GM21529 (cell line): ENCODE measurements around the gene POLR3E.

Source experiments
- ATAC-seq: cut with Tn5 transposase; IDR thresholded peaks from one replicate; pipeline ENCODE4 v1.9.1; 2021; ENCODE audit not compliant: unreplicated experiment

Gene POLR3E, protein sequence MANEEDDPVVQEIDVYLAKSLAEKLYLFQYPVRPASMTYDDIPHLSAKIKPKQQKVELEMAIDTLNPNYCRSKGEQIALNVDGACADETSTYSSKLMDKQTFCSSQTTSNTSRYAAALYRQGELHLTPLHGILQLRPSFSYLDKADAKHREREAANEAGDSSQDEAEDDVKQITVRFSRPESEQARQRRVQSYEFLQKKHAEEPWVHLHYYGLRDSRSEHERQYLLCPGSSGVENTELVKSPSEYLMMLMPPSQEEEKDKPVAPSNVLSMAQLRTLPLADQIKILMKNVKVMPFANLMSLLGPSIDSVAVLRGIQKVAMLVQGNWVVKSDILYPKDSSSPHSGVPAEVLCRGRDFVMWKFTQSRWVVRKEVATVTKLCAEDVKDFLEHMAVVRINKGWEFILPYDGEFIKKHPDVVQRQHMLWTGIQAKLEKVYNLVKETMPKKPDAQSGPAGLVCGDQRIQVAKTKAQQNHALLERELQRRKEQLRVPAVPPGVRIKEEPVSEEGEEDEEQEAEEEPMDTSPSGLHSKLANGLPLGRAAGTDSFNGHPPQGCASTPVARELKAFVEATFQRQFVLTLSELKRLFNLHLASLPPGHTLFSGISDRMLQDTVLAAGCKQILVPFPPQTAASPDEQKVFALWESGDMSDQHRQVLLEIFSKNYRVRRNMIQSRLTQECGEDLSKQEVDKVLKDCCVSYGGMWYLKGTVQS

DNA sequence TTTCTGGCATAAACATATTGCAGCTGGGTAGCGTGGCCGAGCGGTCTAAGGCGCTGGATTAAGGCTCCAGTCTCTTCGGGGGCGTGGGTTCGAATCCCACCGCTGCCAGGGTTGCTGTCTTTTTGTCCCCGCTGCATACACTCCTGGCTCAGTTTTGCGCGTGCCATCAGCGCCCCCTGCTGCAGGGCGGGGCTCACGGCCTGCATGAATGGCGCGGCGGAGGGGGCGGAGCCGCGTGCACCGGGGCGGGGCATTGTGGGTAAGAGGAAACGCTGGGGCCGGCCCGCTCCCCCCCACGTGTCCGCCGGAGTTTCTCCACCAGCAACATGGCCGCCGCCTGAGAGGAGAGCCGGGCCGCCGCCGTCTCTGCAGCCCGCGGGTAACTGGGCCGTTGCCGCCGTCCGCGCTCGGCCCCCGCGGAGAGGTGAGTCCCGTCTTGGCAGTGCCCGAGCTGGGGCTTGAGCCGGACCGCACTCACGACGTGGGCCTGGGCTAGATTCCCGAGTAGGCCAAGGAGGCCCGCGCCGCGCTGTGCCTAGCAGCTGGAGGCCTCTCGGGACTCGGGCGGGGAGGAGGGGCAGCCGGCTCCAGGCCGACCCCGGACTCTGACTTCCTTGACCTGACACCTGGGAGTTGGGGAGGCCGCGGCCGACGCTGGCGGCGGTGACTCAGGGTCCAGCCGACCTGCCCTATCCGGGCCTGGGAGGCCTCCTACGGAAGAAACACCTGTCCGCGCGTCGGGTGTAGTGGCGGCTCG, at the start of gene POLR3E:
POLR3E (plus strand) TSS at position 296 of the 757 bp plus-strand sequence. CDS start 5,560 bp downstream, outside the sequence.
- ATAC-seq = peak; percentile 73

DNA sequence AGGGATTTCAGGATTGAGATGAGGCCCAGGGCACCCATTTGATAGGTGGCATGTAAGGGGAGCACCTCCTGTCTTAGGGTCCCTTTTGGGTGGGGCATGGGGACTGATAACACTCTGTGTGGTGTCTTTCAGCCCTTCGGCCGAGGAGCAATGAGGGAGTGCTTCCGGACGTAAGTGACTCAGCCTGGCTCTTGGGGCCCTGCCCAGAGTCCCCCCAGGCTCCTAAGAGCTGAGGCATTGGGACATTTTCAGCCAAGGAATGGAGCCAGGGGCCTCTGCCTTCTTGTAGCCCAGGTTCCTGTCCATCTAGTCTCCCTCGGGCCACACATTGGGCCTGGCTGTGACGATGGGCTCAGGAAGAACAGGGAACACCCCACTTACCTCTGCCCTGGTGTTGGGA, 46.7 kb upstream of the POLR3E start:
- no peak for ATAC-seq

DNA sequence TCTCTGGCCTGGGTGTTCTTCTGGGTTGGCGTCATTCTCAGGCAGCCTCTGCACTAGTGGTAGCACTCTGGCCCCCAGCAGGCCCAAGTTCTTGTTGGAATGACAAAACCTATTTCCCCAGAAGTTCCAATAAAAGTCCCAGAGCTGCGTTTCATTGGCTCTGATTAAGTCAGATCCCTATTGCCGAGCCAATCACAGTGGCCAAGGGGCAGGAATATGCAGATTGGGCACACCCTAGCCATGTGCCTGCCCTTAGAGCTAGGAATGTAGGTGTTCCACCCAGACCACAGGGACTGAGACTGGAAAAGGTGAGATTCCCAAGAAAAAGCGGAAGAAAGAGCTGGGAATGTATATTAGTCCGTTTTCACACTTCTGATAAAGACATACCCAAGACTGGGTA, 44.9 kb upstream of the POLR3E start:
- no peak for ATAC-seq

DNA sequence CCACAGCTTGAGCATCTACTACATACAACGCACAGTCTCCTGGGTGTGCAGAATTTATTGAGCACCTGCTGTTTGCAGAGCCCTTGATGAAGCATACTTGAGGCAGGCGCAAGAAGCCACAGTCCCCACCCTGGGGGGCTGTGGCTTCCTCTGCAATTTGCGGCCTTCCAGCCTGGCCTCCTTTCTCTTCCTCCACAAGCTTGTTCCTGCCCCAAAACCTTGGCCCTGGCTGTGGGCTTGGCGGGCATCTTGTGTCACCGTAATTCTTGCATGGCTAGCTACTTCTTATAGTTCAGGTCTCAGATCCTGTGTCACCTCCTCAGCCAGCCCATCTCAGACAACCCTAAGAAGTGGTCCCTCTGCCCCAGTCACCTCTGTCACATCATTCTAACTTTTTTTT, 43.9 kb upstream of the POLR3E start:
- ATAC-seq = no peak

DNA sequence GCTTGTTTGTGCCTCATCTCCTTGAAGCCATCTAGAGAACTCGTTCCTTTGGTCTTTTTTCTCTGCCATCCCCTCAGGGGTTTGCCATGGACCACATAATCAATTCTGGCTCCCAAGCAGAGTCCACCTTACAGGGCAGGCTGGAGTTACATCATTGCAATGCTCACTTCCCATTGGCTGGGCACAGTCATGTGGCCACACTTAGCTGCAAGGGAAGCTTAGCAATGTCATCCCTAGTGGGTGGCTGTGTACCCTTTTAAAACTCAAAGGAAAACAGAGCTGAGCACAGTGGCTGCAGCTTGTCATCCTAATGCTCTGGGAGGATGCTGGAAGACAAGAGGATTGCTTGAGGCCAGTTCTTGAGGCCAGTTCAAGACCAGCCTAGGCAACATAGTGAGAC, 41.9 kb upstream of the POLR3E start:
- no peak for ATAC-seq

DNA sequence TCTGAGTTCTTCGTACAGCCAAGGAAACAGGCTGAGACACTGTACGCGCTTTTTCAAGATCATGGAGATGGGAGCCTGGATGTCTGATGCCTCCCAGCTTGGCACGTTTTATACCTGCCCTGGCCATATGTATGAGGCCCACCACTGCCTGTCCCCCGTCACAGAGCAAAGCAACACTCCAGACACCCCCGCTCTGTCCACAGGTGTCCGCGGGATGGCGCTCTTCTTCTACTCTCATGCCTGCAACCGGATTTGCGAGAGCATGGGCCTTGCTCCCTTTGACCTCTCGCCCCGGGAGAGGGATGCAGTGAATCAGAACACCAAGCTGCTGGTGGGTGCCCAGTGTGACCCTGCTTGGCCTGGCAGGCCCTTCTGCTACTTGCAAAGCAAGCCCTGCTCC, 39.8 kb upstream of the POLR3E start:
- no peak for ATAC-seq

DNA sequence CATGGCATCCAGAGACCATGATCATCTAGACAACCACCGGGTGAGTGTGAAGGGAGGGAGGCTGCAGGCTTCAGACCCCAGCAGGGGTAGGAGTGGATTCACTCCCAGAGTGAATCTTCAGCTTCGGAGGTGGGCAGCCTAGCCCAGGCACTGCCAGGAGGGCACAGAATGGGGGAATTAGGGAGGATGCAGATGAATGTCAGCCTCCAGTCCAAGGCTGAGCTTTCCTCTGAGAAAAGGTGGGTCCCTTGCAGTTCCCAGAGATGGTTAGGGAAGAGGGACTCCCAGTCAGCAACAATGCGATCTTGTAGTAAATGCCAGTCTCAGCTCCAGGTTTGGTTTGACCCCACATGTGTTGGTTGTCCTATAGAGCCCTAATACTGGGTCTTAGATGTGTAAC, 36.7 kb upstream of the POLR3E start:
- ATAC-seq = no peak

DNA sequence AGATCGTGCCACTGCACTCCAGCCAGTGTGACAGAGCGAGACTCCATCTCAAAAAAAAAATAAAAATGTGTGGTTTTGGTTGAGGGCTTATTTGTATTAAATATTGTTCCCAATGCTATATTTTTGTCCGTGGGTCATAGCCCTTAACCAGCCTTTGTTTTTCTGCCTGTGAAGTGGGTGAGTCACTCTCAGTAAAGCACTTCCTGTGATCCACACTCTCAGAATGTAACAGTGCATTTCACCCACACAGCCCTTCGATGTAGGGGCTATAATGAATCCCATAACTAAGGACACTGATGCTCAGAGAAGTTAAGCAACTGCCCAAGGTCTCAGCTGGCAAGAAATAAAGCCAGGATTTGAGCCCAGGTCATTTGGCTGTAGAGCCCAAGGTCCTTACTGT, 34.7 kb upstream of the POLR3E start:
- ATAC-seq = no peak

DNA sequence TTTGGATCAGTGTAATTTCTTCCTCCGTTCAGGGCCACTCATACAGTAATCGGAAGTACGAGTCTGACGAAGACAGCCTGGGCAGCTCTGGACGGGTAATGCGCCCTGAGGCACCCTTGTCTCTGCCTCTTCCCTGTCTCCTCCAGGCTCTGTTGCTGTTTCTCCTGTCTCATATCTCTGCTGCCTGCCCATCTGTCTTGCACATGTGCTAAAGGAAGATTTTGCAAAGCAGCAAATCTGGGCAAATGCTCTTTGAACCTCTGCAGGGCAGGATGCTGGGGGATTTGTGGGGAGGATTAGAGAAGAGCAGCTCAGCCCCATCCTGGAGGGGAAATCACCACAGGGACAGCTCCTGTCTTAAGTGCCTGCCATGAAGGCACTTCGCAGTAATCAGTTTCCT, 32.4 kb upstream of the POLR3E start:
- ATAC-seq = no peak

DNA sequence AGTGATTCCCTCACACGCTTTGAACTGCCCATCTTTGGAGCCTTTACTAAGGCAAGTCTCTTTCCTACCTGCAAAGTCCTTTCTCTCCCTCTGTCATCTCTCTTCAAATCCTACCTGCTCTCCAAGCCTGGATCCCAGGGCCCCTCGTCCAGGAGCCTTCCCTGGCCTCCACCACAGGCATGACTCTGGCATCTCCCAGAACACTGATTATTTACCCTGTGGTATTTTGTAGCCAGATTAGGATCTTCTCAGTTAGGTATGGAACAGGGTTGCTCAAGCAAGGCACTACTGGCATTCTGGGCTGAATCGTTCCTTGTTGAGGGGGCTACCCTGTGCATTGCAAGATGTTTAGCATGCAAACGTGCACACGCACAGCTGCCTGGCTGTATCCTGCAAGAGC, 31.9 kb upstream of the POLR3E start:
- no peak for ATAC-seq

DNA sequence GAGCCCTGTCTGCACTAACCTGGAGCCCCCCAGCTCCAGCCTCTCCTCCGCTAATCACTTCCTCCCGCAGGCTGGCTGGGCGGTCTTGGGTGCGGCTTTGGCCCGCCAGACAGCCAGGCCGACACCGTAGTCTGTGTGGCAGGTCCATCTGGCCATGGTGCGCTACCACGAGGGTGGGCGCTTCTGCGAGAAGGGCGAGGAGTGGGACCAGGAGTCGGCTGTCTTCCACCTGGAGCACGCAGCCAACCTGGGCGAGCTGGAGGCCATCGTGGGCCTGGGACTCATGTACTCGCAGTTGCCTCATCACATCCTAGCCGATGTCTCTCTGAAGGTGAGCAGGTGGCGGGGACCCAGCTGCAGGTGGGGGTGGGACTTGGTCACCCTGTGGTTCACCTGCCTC, 30.7 kb upstream of the POLR3E start:
- no peak for ATAC-seq

DNA sequence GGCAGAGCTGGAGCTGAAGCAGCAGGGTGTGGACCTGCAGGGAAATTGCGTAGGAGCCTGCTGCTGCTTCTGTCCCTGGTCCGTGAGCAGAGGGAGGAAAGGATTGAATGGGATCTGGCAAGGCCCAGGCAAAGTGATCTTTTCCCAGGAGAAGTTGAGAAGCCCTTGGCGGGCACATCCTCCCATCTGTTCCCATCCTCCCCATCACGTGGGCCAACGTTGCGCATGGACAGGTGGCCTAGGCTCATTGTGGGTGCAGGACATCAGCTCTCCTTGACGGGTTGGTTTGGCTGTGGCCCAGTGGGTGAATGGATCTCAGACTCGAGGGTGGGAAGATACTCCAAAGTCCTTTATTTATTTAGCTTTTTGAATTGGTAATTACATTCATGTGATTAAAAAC, 29.4 kb upstream of the POLR3E start:
- ATAC-seq = no peak

DNA sequence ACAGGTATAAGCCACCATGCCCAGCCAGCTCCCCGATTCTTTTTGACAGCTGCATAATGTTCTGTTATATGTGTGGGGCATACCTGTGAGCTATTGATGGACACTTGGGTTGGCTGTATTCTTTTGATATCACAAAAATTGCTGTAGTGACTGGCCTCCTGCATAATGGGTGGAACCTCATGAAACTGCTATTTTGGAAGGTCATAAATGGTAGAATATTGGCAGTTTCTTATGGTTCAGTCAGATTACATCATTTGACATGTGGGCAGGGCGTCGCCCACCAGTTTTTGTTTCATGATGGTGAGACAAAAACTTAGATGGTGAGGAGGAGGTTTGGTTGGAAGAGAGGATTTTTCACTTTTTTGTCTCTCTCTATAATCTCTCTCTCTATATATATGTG, 26.7 kb upstream of the POLR3E start:
- ATAC-seq = no peak

DNA sequence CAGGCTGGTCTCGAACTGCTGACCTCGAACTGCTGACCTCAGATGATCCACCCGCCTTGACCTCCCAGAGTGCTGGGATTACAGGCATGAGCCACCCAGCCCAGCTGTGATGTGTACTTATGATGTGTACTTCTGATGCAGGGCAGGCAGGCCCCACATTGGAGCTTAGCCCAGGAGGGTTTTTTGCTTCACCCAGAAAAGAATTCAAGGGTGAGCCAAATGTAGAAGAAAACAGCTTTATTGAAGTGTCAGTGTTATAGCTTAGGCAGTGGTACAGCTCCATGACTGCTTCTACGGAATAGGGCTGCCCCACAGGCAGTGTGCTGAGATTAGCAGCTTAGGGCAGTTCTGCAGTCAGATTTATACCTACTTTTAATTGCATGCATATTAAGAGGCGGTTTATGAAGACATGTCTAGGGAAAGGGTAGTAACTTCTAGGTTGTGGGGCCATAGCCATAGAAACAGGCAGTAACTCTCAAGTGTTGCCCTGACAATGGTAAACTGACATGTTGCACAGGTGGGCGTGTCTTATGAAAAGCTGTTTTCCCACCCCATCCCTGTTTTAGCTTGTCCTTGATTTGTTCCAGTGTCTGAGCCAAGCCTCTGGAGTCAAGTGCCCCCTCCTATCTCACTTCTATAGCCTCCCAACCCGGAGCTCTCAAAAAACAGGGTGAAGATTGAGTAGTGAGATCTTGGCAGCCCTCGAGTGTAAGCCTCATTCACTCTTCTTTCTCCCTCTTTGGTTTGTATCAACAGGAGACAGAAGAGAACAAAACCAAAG, 24.1 kb upstream of the POLR3E start:
- no peak for ATAC-seq

DNA sequence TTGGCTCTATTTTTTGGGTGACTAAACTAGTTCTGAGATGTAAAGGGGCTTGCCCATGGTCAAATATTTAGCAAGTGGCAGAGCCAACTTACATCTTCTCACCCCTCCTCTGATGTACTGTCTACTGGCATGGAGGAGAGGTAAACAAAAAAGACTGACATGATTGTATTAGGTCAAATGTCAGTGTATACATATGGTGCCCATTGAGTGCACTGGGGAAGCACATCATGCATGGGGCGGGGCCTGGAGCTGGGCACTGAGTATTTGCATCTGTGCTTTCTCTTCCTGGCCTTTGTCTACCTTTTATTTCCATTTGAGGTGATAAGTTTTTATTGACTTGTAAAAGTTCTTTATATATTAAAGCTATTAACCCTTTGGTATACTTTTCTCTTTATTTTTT, 22.3 kb upstream of the POLR3E start:
- no peak for ATAC-seq

DNA sequence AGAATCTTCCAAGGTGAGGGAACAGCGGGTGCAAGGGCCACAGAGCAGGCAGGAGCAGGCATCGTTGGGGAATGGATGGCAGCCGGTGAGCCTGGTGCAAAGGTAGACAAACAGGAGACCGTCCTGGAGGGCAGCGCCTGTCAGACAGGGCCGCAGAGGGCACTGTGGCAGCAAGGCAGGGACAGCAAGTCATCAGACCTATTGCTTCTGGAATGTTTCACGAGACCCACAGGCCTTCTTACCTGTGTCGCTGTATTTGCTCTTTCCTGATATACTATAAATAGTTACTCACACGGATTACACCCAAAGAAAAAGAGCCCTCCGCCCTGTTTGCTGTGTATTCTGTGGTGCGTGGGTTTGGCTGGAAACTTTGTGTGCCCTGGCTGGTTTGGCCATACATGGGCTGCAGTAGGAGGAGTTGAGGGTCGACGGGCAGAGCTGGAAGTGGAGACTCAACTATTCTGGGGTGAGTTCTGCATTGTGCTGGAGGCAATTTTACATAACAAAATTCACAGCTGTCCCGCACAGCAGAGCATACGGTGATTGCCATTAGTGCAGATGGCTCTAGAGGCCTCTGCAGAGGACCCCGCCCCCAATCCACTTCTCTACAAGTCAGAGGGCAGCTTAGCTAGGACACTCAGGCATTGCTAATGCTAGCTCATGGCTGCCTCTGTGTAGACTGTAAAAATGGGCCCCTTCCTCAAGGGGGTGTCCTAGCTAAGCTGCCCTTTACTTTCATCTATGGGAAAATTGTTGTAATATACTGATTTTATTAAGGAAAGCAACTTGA, 18.6 kb upstream of the POLR3E start:
- no peak for ATAC-seq

DNA sequence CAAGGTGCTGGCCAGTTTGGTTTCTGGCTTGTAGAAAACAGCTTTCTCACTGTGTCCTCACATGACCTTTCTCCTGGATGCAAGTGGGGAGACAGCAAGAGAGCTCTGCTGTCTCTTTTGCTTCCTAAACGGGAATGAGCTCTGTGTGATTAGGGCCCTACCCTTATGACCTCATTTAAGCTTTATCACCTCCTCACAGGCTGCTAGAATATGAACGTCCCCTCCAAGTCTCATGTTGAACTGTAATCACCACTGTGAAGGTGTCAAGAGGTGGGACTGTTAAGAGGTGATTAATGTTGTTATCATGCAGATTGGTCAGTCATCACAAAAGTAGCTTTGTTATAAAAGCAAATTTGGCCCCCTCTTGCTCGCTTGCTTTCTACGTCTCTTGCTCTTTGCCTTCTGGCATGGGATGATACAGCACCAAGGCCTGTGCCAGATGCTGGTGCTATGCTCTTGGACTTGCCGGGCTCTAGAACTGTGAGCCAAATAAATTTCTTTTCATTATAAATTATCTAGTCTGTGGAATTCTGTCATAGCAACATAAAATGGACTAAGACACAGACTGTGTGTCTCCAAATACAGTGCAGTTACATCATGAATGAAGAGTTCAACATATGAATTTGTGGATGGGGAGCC, 14.8 kb upstream of the POLR3E start:
- ATAC-seq = no peak

DNA sequence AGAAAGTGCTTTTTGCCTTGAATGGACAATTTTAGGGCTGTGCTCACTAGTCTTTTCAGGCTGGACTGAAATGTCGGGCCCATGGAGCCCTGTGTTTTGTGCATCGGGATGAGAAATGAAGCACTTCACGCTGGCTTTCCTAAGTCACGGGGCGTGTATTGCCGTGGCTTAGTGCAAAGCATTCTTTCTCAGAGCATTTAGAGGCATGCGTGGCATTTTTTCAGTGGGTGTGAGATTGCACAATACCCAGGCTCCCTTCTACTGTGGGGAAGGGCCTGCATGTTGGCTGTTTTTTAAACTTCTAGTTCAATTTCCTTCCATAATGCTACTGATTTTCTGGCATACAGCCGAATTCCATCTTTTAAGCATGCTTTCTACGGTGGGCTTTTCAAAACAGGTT, 12.6 kb upstream of the POLR3E start:
- no peak for ATAC-seq

DNA sequence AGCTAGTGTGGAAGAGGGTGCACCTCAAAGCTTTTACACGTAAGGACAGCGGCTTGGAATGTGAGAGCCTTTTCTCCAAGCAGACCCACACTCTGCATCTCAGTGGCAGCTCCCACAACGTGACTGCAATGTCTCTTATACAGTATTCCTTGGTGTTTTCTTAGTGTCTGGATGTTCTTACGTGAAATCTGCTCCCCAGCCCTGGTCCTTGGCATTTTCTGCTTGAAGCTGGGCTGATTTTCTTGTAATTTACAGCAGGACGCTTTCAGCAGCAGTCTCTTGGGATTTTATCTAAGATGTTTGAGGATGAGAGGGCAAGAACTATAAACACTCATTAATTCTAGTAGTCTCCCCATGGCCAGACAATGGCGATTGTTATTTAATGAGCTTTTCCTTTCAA, 12.1 kb upstream of the POLR3E start:
- ATAC-seq = no peak

DNA sequence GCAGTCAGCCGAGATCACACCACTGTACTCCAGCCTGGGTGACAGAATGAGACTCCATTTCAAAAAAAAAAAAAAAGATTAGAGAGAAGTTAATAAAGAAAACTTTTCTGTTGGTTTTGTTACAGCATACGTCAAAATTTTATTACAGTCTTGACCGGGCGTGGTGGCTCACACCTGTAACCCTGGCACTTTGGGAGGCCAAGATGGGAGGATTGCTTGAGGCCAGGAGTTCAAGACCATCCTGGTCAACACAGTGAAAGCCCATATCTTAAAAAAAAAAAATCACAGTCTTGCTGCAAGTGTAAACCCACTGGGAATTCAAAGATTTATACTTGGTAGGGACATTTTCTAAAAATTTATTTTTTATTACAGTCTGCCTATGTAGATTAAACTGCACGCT, 6.2 kb upstream of the POLR3E start:
- no peak for ATAC-seq
